GM12878 (cell line): ENCODE results near the gene MRPL54. TPM values are rescaled to one million over a fixed set of nuclear protein-coding genes. Genes with fewer than 3 reads are reported as not detected.

Source experiments
- ATAC-seq: fragments of 200-7000 bp; cut with Tn5 transposase; 3 replicates; pipeline ENCODE4 v1.9.1; 2020; ENCODE audit warnings: mild to moderate bottlenecking, moderate library complexity
- BruUV-seq: library from RNA; stranded (reverse); fragments of 400-500 nt; replicated peaks from 2 replicates; lab custom pipeline; 2021; lab: Mats Ljungman, UMichigan
- CTCF ChIA-PET: fragments of 300-600 bp; sonication (Branson Sonifier 250); formaldehyde crosslinking; extraction: SDS; loops from one replicate; lab custom pipeline; 2021; ENCODE audit warnings: inconsistent platforms; lab: Yijun Ruan, JAX
- POLR2A ChIA-PET: fragments of 350-600 bp; formaldehyde crosslinking; extraction: SDS; loops from one replicate; lab custom pipeline; 2021; ENCODE audit warnings: inconsistent platforms; lab: Charles Lee
- RAD21 ChIA-PET: fragments of 300-600 bp; sonication (Branson Sonifier 250); formaldehyde crosslinking; loops from one replicate; lab custom pipeline; 2023; ENCODE audit warnings: antibody characterized with exemption; ENCODE audit not compliant: unreplicated experiment; lab: Charles Lee
- SMC1A ChIA-PET: fragments of 300-600 bp; sonication (Branson Sonifier 250); formaldehyde crosslinking; loops from one replicate; lab custom pipeline; 2023; ENCODE audit not compliant: unreplicated experiment, uncharacterized antibody; lab: Charles Lee
- DNase-seq: peaks from one replicate; pipeline ENCODE4 v3.0.0-alpha.2; 2011; ENCODE audit warnings: low read depth, low spot score
- FAIRE-seq: peaks from 3 replicates; lab custom pipeline; 2011; peaks lifted over from hg19 to GRCh38; lab: Jason Lieb, UNC
- H2AFZ ChIP-seq: 2 replicates; pipeline ENCODE4 v1.6.0; 2011; ENCODE audit warnings: low read depth, low read length, control low read depth; ENCODE audit not compliant: control insufficient read depth
- H3K27ac ChIP-seq: 2 replicates; pipeline ENCODE4 v1.5.1; 2011; ENCODE audit warnings: control low read depth; ENCODE audit not compliant: control insufficient read depth, insufficient read depth
- H3K27me3 ChIP-seq, 2 experiments: replicated peaks in 1 of 2; 2 replicates each; pipeline versions ENCODE4 v1.6.0 to v1.6.1; 2011; ENCODE audit warnings: low read length in 1 of 2; ENCODE audit not compliant: control insufficient read depth in 2 of 2, insufficient read depth in 2 of 2
- H3K36me3 ChIP-seq, 2 experiments: 2 replicates each; pipeline ENCODE4 v1.5.1; 2011; ENCODE audit warnings: low read length in 1 of 2; ENCODE audit not compliant: control insufficient read depth in 2 of 2, insufficient read depth in 2 of 2
- H3K4me1 ChIP-seq: 2 replicates; pipeline ENCODE4 v1.6.1; 2011; ENCODE audit warnings: mild to moderate bottlenecking, low read length, moderate library complexity, mixed read lengths; ENCODE audit not compliant: control insufficient read depth, insufficient read depth
- H3K4me2 ChIP-seq: 2 replicates; pipeline ENCODE4 v1.6.0; 2011; ENCODE audit warnings: control low read depth; ENCODE audit not compliant: control insufficient read depth, insufficient read depth
- H3K4me3 ChIP-seq: fragments of 200-600 bp; sonication (generic); 2 replicates; pipeline ENCODE4 v1.5.1; 2016
- H3K79me2 ChIP-seq: 2 replicates; pipeline ENCODE4 v1.6.0; 2011; ENCODE audit warnings: low read length; ENCODE audit not compliant: control insufficient read depth, insufficient read depth
- H3K9ac ChIP-seq: 2 replicates; pipeline ENCODE4 v1.8.0; 2011; ENCODE audit warnings: low read length, control low read depth, mixed read lengths; ENCODE audit not compliant: control insufficient read depth, insufficient read depth
- H3K9me3 ChIP-seq: replicated peaks from 3 replicates; pipeline ENCODE4 v1.5.1; 2011; ENCODE audit warnings: mild to moderate bottlenecking, low read length; ENCODE audit not compliant: control insufficient read depth, insufficient read depth
- H4K20me1 ChIP-seq: 2 replicates; pipeline ENCODE4 v1.6.0; 2011; ENCODE audit not compliant: control insufficient read depth, insufficient read depth
- CUX1 ChIP-seq: IDR thresholded peaks from 2 replicates; pipeline ENCODE4 v1.6.1; 2012; ENCODE audit warnings: improper control_type of control experiment, low read depth, low read length; ENCODE audit not compliant: insufficient replicate concordance
- IRF5 ChIP-seq: fragments of 450-650 bp; IDR thresholded peaks from 2 replicates; pipeline ENCODE4 v1.6.1; 2017; ENCODE audit warnings: borderline replicate concordance
- MEF2A ChIP-seq: IDR thresholded peaks from 2 replicates; pipeline ENCODE4 v1.6.1; 2011; ENCODE audit warnings: low read depth, mild to moderate bottlenecking, low read length, moderate library complexity; ENCODE audit not compliant: insufficient read depth
- NFIC ChIP-seq: IDR thresholded peaks from 2 replicates; pipeline ENCODE4 v1.6.1; 2012; ENCODE audit warnings: low read depth, mild to moderate bottlenecking, inconsistent platforms, low read length, moderate library complexity
- PML ChIP-seq: IDR thresholded peaks from 2 replicates; pipeline ENCODE4 v1.6.1; 2012; ENCODE audit warnings: low read length, inconsistent platforms
- TARDBP ChIP-seq: IDR thresholded peaks from 2 replicates; pipeline ENCODE4 v1.6.1; 2016; ENCODE audit warnings: borderline replicate concordance
- ZNF384 ChIP-seq: IDR thresholded peaks from 2 replicates; pipeline ENCODE4 v1.6.1; 2012; ENCODE audit warnings: low read depth, mild to moderate bottlenecking, low read length, improper control_type of control experiment, borderline replicate concordance
- WGBS: methylation state at CpG from one replicate; pipeline ENCODE4 v1.1.6; 2016; ENCODE audit warnings: low lambda C conversion rate; ENCODE audit not compliant: insufficient replicate concordance, insufficient coverage; ENCODE audit errors: missing lambda C conversion rate; 5-methylcytosine and 5-hydroxymethylcytosine counted together
- in situ Hi-C: fragments of 300-500 bp; cut with MboI; formaldehyde crosslinking; loops from 9 replicates; pipeline ENCODE4 v1.14.3; 2018; ENCODE audit warnings: mixed read lengths
- intact Hi-C: fragments of 100-400 bp; cut with micrococcal nuclease; formaldehyde crosslinking; loops from one replicate; pipeline ENCODE4 v1.14.2; 2022; ENCODE audit not compliant: unreplicated experiment
- polyA plus RNA-seq, 11 experiments: library from polyadenylated mRNA; depleted of rRNA in 4 of 11; unstranded in 6 of 11; stranded (reverse) in 5 of 11; fragments of >200 nt; fragmentation: Nextera tagmentation in 4 of 11; fragmentation: Illumina TruSeq in 1 of 11; extraction: Ambion mirVana in 4 of 11; extraction: Trizol in 1 of 11; gene quantifications; 1 replicate in 1 of 11; 2 replicates in 10 of 11; pipeline versions ENCODE4 v1.2.1 to v1.2.3, GENCODE V29; 2011 to 2016; ENCODE audit warnings: inconsistent platforms in 2 of 11, missing spikeins in 2 of 11, low read depth in 1 of 11
- total RNA-seq, 4 experiments: library from RNA; depleted of rRNA in 3 of 4; stranded (reverse); fragments of >200 nt in 3 of 4; fragmentation: Illumina TruSeq in 1 of 4; extraction: Trizol in 1 of 4; gene quantifications; 2 replicates each; pipeline versions ENCODE4 v1.2.1 to v1.2.3, GENCODE V29; 2013 to 2021
- TF ChIP-seq, protein P1 (sequence below): IDR thresholded peaks from 2 replicates; pipeline ENCODE4 v1.6.1; 2012; ENCODE audit warnings: low read length, inconsistent platforms
- TF ChIP-seq, protein P2 (sequence below): IDR thresholded peaks from 2 replicates; pipeline ENCODE4 v1.6.1; 2011; ENCODE audit warnings: mild to moderate bottlenecking, low read depth, low read length, moderate library complexity; ENCODE audit not compliant: insufficient replicate concordance
- TF ChIP-seq, protein P3 (sequence below): IDR thresholded peaks from 2 replicates; pipeline ENCODE4 v1.6.1; 2011; ENCODE audit warnings: low read depth, mild to moderate bottlenecking, low read length, moderate library complexity, borderline replicate concordance; ENCODE audit errors: extremely low read depth
- TF ChIP-seq, protein P4 (sequence below): fragments of 450-650 bp; IDR thresholded peaks from 2 replicates; pipeline ENCODE4 v1.6.1; 2017; ENCODE audit warnings: mild to moderate bottlenecking, low read depth, inconsistent platforms; ENCODE audit not compliant: poor library complexity, severe bottlenecking

Gene MRPL54
- total and polyA plus RNA-seq, 10 of the 15 experiments (the other 5 are each of a cell fraction or from before 2014, with no cell fraction given), result 3.1 to 98.7 (median 75.2) TPM

DNA sequence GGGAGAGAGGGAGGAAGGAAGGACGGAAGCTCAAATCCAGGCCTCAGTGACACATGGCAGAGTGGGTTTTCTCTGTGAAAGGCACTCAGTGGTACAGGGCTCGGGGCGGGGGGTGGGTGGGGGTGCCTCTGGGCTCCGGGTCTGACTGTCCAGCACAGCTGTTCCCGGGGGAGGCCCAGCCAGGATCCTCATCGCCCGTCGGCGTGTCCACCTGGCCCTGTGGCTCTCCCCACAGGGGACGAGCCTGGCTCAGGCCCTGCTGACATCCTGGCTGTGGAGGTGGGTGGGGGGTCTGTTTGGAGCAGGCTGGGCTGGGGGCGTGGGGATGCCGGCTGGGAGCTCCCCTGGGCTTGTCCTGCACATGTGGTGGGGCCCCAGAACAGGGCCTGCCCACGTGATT is 41.9 kb downstream of the MRPL54 start:
- no peak overlapping the region for H3K9ac ChIP-seq
- intact Hi-C loops, result no loop called here
- no peak for TF ChIP-seq NFIC
- TF ChIP-seq ZNF384, result no peak
- TF ChIP-seq, protein P1, sequence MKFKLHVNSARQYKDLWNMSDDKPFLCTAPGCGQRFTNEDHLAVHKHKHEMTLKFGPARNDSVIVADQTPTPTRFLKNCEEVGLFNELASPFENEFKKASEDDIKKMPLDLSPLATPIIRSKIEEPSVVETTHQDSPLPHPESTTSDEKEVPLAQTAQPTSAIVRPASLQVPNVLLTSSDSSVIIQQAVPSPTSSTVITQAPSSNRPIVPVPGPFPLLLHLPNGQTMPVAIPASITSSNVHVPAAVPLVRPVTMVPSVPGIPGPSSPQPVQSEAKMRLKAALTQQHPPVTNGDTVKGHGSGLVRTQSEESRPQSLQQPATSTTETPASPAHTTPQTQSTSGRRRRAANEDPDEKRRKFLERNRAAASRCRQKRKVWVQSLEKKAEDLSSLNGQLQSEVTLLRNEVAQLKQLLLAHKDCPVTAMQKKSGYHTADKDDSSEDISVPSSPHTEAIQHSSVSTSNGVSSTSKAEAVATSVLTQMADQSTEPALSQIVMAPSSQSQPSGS, result no peak
- TF ChIP-seq IRF5, result no peak
- no peak for TF ChIP-seq CUX1
- TF ChIP-seq TARDBP, result no peak
- TF ChIP-seq, protein P2, sequence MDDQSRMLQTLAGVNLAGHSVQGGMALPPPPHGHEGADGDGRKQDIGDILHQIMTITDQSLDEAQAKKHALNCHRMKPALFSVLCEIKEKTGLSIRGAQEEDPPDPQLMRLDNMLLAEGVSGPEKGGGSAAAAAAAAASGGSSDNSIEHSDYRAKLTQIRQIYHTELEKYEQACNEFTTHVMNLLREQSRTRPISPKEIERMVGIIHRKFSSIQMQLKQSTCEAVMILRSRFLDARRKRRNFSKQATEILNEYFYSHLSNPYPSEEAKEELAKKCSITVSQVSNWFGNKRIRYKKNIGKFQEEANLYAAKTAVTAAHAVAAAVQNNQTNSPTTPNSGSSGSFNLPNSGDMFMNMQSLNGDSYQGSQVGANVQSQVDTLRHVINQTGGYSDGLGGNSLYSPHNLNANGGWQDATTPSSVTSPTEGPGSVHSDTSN, result no peak
- no peak for TF ChIP-seq MEF2A
- no peak for TF ChIP-seq PML
- TF ChIP-seq, protein P3, sequence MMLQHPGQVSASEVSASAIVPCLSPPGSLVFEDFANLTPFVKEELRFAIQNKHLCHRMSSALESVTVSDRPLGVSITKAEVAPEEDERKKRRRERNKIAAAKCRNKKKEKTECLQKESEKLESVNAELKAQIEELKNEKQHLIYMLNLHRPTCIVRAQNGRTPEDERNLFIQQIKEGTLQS, result no peak
- TF ChIP-seq, protein P4, sequence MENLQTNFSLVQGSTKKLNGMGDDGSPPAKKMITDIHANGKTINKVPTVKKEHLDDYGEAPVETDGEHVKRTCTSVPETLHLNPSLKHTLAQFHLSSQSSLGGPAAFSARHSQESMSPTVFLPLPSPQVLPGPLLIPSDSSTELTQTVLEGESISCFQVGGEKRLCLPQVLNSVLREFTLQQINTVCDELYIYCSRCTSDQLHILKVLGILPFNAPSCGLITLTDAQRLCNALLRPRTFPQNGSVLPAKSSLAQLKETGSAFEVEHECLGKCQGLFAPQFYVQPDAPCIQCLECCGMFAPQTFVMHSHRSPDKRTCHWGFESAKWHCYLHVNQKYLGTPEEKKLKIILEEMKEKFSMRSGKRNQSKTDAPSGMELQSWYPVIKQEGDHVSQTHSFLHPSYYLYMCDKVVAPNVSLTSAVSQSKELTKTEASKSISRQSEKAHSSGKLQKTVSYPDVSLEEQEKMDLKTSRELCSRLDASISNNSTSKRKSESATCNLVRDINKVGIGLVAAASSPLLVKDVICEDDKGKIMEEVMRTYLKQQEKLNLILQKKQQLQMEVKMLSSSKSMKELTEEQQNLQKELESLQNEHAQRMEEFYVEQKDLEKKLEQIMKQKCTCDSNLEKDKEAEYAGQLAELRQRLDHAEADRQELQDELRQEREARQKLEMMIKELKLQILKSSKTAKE, result no peak

More for the DNA sequence above, 41.9 kb downstream of the MRPL54 start:
- no peak for FAIRE-seq
- SMC1A ChIA-PET, result no interaction called here
- Histone ChIP-seq H3K36me3 (no peaks in the 10 kb centered on the region), H3K27me3 (peaks cover 2 to 4% of the 10 kb centered on the region in 2 experiments; a peak in 3 of 4 replicates), H2AFZ (no peak overlapping the region), H3K9me3 (no peaks in the 10 kb centered on the region; the same call in 2 of the 3 replicates), H3K27ac (no peak overlapping the region), H3K4me3 (no peak overlapping the region), H3K4me1 (0 out of 2 replicates have a peak, but pooled peaks cover 4% of the 10 kb centered on the region), H4K20me1 (no peaks in the 10 kb centered on the region), H3K79me2 (no peaks in the 10 kb centered on the region), H3K4me2 (no peak overlapping the region)
- in situ Hi-C loops, result no loop called here
- BruUV-seq, result no TSS peak
- DNase-seq, result no peak
- RAD21 ChIA-PET, result no interaction called here
- no peak for ATAC-seq
- POLR2A ChIA-PET, result no interaction called here
- CTCF ChIA-PET, result interaction anchor here (1.5 kb wide), 1 partner anchor 8 kb away, joined by 3 read pairs; no protein-coding TSS in a partner anchor
- WGBS, result 71% methylated on average over 11 of the region's 13 CpGs
